HG03175 (cell line): ENCODE data around the gene CBLN3.

Source experiments
- ATAC-seq: cut with Tn5 transposase; IDR thresholded peaks from one replicate; pipeline ENCODE4 v1.9.1; 2021; ENCODE audit warnings: mild to moderate bottlenecking, moderate library complexity; ENCODE audit not compliant: unreplicated experiment

The CBLN3 gene

DNA sequence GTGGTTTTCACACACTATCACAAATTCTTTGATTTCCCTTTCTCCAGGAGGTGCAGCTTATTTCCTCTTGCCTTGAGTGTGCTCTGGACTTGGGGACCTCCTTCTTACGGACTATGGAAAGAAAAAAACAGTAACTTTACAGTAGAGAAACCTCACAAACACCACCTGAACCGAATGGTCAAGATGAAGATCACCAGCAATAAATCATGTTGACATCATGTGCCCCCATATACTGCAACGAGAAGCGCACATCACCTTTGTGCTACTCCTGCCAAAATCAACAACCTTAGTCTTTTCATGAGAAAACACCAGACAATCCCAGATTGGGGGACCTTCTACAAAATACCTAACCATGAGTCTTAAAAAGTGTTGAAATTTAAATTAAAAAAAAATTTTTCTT lies 43.9 kb downstream of the CBLN3 start:
- no peak for ATAC-seq

DNA sequence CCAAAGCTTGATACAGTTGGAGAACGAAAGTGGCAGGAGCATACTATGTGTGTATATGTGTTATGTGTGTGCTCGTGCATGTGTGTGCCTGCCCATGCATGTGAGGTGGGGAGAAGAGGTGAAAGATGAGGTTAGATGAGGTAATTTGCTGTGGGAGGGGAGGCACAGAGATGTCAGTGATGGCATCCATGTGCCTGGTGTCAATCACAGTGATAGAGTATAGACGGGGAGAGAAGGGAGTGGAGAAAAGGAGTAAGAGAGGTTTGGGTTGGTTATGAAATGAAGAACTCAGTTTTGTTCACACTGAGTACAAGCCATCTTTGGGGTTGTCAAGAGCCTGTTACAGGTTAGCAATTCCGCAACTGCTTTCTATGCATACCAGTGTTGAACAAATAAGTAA lies 45.3 kb downstream of the CBLN3 start:
- ATAC-seq = no peak

DNA sequence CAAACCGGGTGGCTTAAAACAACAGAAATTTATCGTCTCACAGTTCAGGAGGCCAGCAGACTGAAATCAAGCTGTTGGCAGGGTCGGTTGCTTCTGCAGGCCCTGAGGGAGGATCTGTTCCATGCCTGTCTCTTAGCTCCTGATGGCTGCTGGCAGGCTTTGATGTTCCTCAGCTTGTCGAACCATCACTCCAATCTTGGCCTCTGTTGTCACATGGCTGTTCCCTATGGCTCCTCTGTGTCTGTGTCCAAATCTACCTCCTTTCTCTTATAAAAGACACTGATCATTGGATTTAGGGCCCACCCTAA lies 47.5 kb downstream of the CBLN3 start:
- ATAC-seq = no peak

DNA sequence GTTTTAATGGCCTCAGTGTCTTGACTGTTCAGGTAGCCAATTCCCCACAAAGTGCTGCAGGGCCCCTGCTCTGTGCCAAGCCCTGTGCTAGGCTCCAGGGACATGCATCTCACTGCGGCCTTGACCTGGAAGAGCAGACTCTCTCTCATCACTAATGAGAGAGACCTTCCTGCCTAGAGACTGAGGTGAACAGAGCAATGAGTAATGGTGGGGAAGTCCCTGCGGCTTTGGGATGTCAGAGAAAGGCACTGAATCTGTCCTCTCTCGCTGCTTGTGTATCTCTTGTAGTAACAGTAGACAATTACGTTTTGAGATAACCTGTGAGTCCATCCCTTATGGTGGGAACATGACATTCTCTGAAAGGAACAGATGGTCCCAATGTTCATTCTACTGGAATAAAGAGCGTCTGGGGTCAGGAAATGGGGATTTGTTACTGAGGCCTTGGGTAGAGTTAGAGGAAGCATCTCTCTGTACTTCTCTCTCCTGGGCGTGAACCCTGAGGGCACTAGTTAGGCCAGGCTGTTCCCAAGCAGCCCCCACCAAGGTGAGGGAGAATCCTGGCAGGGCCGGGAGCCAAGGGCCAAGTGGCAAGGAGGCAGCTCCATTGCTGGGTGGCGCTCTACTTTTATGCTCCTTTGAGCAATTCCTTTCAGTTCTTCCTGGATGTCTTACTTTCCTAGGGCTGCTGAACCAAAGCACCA lies 48.0 kb downstream of the CBLN3 start:
- ATAC-seq = no peak

DNA sequence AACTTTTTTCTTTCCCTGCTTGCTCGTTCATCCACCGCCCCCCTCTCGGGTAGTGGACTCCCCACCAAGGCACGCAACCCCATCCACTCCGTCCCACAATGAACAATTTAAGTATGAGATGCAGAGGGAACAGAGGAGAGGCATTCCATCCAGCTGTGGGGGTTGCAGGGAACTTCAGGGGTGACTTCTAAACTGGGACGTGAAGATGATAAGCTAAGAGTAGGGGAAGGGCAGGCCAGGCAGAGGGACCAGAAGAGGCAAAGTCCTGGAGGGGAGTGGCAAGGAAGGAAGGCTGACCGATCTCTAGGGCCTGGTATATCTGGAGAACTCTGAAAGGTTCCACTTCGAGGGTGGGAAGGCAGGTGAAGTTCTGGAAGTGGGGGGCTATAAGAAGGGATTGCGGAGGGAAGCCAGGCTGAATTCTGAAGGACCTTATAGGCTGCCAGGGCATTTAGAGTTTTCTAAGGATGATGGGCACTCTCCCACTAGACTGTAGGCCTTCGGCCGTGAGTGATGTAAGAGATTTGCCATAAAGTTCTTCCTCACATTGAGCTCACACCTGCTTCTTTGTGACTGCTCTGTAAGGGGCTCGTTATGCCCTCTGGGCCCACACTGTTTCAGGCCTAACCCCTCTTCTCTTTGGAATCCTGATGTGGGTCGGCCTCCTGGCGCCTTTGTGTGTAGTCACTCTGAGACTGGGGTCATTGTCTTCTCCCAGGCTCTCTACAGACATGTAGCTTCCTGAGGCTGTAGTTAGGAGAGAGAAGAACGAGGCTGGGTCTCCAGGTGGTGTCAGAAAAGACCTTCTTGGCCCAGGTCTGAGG lies 49.3 kb downstream of the CBLN3 start:
- ATAC-seq = no peak

DNA sequence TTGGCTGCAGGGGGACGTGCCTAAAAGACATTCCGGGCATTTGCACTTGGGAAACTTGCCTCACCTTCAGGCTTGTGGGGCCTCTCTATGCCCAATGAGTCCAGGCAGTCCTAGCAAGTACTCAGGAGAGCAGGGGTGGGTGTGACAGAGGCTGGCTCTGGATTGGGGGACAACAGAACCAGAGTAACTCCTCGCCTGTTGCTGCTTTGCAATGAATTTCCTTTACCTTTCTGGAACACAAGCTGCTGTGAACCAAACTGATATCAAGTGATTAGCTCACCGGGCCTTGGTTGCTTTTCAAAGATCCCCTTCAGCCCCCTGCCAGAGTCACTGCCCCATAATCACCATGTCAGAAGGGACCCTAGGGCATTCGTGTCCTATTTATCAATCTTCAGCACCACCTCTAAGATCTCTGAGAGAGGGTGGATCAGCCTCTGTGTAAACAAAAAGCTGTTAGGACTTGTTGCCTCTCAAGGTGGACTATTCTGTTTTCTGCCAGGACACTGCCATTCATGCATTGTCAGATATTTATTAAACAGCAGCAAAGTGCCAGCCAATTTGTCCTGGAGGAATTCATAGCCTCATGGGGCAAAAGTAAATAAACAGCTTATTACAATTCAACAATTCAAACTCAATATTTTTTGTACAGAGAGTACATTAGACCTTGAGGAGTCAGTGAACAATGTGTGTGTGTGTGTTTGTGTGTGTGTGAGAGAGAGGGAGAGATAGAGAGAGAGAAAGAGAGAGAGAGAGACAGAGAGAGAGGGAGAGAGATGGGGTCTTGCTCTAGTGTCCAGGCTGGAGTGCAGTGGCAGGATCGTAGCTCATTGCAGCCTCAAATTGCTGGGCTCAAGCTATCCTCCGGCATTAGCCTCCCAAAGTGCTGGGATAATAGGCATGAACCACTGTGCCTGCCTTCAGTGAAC lies 50.2 kb downstream of the CBLN3 start:
- no peak for ATAC-seq

DNA sequence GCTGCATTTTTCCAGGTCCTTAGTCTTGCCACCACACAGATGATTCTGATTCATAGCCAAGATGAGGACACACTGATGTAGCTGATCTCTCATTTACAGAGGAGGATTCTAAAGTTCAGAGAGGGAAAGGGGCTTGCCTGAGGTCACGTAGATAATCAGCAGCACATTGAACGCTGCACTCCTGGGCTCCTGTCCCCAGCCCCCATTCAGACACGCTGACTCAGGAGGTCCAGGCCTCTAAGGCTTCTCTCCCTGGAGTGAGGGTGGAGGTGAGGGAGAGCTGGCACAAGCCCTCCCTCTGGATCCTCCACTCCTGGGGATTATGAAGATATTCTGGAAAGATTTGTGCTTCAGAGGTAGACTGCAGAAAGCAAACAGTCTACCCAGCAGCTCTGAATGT lies 51.1 kb downstream of the CBLN3 start:
- ATAC-seq = no peak

DNA sequence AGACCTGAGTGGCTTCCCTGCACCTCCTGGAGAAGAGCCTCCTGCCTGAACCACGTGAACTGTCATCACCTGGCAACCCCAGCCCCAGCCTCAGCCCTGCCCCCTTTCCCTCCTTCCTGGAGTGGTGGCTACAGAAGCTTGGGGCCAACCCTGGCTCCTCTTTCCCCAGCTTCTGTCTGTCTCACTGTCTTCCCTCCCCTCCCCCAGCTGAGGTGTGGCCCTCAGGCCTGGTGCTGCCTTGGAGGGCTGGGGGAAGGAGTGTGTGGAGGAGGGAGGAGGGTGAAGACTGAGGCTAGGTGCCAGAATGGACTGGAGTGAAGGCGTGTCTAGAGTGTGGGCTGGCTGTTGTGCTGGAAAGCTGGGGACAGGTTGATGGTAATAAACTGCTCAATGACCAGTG lies 51.8 kb downstream of the CBLN3 start:
- no peak for ATAC-seq

DNA sequence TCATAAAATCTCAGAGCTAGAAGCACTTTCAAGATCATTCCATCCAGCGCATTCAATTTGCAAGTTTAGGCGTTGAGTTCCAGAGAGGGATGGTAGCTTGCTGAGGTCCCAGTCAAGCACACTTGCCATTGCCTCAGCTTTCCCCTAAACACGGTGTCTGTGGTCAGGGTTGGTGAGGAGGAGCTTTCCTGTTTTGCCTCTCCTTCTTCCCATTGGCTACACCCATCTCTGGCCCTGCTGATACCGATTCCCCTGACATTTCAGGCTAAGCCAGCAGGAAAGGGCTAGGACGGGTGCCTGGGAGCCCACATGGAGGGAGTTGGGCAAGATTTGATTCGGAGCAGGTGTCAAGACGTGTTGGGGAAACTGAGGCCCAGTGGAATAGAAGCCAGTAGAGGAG lies 52.3 kb downstream of the CBLN3 start:
- ATAC-seq = no peak
